HFFc6 (cell line): Measurements from ENCODE around the gene SIL1. TPM values are rescaled to one million over a fixed set of nuclear protein-coding genes. Genes with fewer than 3 reads are reported as not detected.

Experiments used
- DNase-seq: peaks from one replicate; pipeline ENCODE4 v3.0.0-alpha.2; 2018
- H3K27ac Mint-ChIP-seq: 2 replicates; pipeline ENCODE4 v1.8.0; 2020; ENCODE audit warnings: mild to moderate bottlenecking, mixed read lengths
- H3K27me3 Mint-ChIP-seq: 2 replicates; pipeline ENCODE4 v1.8.0; 2021; ENCODE audit warnings: mild to moderate bottlenecking, moderate library complexity, mixed read lengths; ENCODE audit not compliant: insufficient read depth
- H3K36me3 Mint-ChIP-seq: 2 replicates; pipeline ENCODE4 v1.8.0; 2021; ENCODE audit warnings: low read depth, mixed read lengths
- H3K4me1 Mint-ChIP-seq: 2 replicates; pipeline ENCODE4 v1.8.0; 2020; ENCODE audit warnings: low read depth, mixed read lengths
- H3K4me3 Mint-ChIP-seq: 2 replicates; pipeline ENCODE4 v1.8.0; 2020; ENCODE audit warnings: mild to moderate bottlenecking, moderate library complexity, mixed read lengths
- H3K9me3 Mint-ChIP-seq: 2 replicates; pipeline ENCODE4 v1.8.0; 2020; ENCODE audit warnings: mild to moderate bottlenecking, mixed read lengths
- CTCF ChIP-seq: fragments of 200-600 bp; sonication (generic); IDR thresholded peaks from 2 replicates; pipeline ENCODE4 v1.5.0; 2021; ENCODE audit warnings: antibody characterized with exemption, mild to moderate bottlenecking
- total RNA-seq, 6 experiments: library from RNA; stranded (reverse); fragmentation: NEBNext Ultra II Directional; extraction: Animal tissue kit (Norgen Biotek cat#: 25700); gene quantifications; 2 replicates in 1 of 6; 3 replicates in 5 of 6; pipeline ENCODE4 v1.2.3, GENCODE V29; 2021

SIL1 gene
- total RNA-seq, 6 experiments from 2014 or later, result 64.7 to 84.7 (median 78.7) TPM

GRCh38 chr5:139190125-139190524 lies 8.0 kb downstream of the SIL1 start:
- no peak overlapping the region for H3K27ac Mint-ChIP-seq
- no peak for TF ChIP-seq CTCF
- no peaks in the 10 kb centered on the region; the same call in 1 of the 2 replicates for H3K27me3 Mint-ChIP-seq
- no peak overlapping the region for H3K4me3 Mint-ChIP-seq
- H3K36me3 Mint-ChIP-seq, result peaks cover 25% of the 10 kb centered on the region
- peaks cover 25% of the 10 kb centered on the region for H3K4me1 Mint-ChIP-seq
- no peaks in the 10 kb centered on the region for H3K9me3 Mint-ChIP-seq
- DNase-seq, result no peak

- DNase-seq, result no peak
- H3K36me3 Mint-ChIP-seq, result peaks cover 18% of the 10 kb centered on the region
- no peak for TF ChIP-seq CTCF
- H3K4me1 Mint-ChIP-seq, result peaks cover 25% of the 10 kb centered on the region
- no peaks in the 10 kb centered on the region; the same call in 1 of the 2 replicates for H3K27me3 Mint-ChIP-seq
- H3K4me3 Mint-ChIP-seq, result no peak overlapping the region
- H3K27ac Mint-ChIP-seq, result no peak overlapping the region
- no peaks in the 10 kb centered on the region for H3K9me3 Mint-ChIP-seq
Observed at GRCh38 chr5:139188558-139189270, 9.5 kb downstream of the SIL1 start.

- Mint-ChIP-seq H3K27ac (no peak overlapping the region), H3K9me3 (no peaks in the 10 kb centered on the region), H3K36me3 (peaks cover 12% of the 10 kb centered on the region), H3K27me3 (no peaks in the 10 kb centered on the region; the same call in 1 of the 2 replicates), H3K4me3 (no peak overlapping the region), H3K4me1 (peaks cover 35% of the 10 kb centered on the region)
- no peak for TF ChIP-seq CTCF
- no peak for DNase-seq
Observed at GRCh38 chr5:139186752-139187326, 11.3 kb downstream of the SIL1 start.

- Mint-ChIP-seq H3K27me3 (no peaks in the 10 kb centered on the region; the same call in 1 of the 2 replicates), H3K4me1 (peaks cover 40% of the 10 kb centered on the region), H3K36me3 (peaks cover 12% of the 10 kb centered on the region), H3K27ac (no peak overlapping the region), H3K4me3 (no peak overlapping the region), H3K9me3 (no peaks in the 10 kb centered on the region)
- DNase-seq, result no peak
- TF ChIP-seq CTCF, result no peak
Observed at GRCh38 chr5:139186261-139186660, 11.9 kb downstream of the SIL1 start.

GRCh38 chr5:139185589-139185988 lies 12.6 kb downstream of the SIL1 start:
- H3K36me3 Mint-ChIP-seq, result peaks cover 12% of the 10 kb centered on the region
- H3K4me1 Mint-ChIP-seq, result peaks cover 44% of the 10 kb centered on the region
- no peak overlapping the region for H3K4me3 Mint-ChIP-seq
- TF ChIP-seq CTCF, result no peak
- no peaks in the 10 kb centered on the region for H3K9me3 Mint-ChIP-seq
- DNase-seq, result no peak
- H3K27ac Mint-ChIP-seq, result no peak overlapping the region
- H3K27me3 Mint-ChIP-seq, result no peaks in the 10 kb centered on the region; the same call in 1 of the 2 replicates
